ENCODE measurements around the gene AMPH.
A peak's percentile ranks its signal among the peaks of the same experiment; 100 is the strongest.
"Not testable (repeated sequence)": the region's sequence is repeated elsewhere in the genome, so short reads cannot be mapped to it uniquely, and the experiment has no call there.

The AMPH gene

DNA sequence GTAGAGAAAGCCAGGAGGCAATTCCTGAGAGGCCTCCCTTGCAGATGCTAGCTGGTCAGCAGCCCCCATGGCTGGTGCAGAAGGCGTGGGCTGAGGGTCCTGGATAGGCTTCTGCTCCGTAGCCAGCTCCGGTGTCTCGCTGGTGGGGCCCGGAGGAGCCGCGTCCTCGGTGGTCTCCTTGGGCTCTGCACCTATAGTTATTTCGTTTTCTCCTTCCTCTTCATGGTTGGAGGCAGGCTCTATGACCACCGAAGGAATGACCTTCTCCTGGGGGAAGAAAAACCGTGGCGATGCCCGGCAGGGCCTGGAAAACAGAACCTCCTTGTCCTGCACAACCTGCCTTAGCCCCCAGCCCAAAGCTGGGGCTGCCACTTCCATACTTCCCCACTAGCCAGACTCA is 239.4 kb downstream of the AMPH start:
- DNase-seq = no peak

DNA sequence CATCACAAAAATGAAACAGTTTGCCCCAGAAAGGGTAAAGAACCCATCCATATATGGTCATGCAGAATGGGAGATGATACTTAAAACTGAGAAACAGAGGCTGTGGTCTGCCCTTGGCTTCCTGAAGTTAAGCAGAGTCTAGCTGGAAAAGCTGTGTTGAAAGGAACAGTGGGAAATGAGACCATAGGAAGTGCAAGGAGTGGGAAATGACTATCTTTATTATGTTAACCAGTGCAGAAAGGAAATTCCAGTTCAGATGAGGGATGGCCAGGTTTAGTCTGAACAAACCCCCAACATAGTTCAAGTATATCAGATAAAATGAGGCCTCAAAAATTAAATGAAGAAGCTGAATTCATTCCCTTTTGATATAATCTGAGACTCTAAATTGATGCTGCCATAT is 245.5 kb downstream of the AMPH start:
- no peak for DNase-seq

DNA sequence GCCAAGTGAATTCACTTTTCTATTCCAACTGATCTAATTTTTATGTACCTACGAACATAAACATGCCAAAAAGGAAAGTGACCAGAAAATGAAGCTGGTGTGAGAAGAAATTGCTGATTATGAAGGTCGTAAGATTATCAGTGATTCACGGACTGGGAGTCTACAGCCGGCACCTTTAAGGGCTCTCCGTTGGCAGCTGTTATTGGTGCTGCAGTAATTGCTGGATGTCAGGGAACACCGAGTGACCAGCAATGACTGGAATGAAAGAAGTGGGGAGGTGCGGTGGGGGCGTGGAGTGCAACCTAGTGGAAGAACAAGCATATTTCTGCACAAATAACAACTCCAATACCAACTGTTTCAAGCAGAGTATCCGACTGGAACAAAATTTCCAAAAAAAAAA is 247.9 kb downstream of the AMPH start:
- DNase-seq = no peak

DNA sequence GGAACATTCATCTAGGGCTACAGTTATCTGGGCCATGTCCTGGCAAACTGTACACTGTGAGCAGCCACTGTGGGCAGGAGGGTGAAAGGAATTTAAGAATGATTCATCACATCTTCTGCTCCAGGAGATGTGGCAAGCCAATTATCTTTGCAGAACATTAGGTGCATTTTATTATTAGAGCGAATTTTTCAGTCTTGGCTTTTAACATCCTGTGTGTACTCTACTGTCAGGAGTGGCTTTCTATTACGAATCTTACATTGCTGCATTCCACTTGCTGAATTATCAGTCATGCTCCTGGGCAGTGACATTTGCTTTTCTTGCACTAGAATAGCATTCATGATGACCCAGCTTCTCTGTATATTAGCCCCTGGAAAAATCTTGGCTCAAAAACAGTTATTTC is 248.5 kb downstream of the AMPH start:
- no peak for DNase-seq

DNA sequence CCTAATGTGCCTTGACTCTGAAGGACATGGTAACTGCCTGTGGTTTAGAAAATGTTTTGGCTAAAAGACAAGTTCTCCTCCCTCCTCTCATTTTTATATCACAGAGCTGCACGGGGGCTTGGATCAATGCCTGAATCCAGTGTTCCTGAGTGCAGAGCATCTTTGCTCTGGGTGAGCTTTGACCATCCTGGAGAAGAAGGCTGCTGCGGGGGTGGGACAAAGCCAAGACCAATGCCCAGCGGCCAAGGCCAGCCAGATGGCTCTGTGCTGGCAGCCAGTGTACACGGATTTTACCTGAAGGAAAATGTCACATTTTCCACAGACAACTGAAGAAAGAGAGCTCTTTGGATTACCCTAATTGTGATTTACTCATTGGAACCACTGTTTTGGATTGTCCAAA is 255.7 kb downstream of the AMPH start:
- no peak for DNase-seq

- DNase-seq = peak; percentile 17 to 54 (median 41)
Measured at GRCh38 chr7:38374507-38374906, 256.7 kb downstream of the AMPH start.

DNA sequence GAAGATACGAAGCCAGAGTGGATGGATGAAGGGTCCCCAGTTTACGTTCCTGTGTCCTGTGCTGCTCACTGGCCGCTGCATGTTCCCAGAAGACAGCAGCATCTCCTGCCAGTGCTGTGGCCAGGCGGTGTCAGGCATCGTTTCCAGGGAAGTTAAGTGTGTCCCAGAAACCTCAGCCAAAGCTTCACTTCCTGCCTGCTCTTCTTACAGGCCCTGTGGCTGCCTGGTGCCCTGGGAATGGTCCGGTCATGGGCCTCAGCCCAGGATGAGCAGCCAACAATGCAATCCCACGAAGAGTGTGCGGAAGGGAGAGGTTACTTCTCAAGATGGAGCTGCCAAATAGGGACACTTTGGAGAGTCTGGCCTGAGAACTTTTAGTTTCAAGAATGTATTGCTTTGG is 258.0 kb downstream of the AMPH start:
- DNase-seq = no peak

DNA sequence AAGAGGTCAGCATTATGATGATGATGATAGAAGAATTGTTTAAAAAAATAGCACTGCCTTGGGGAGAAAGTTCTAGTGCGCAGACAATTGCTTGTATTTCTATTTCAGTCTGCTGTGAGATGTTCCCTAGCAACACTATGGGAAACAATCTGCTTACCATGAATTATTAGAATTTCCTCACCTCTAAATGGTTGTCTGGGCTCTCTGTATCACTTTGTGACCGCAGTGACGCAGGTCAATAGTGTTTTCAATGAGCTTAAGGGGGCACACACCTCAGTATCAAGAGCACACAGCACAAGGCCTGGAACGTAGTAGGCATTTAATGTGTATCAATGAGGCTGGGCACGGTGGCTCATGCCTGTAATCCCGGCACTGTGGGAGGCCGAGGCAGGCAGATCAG is 258.9 kb downstream of the AMPH start:
- no peak for DNase-seq

- peak; percentile 68 to 84 (median 70) for DNase-seq
Measured at GRCh38 chr7:38369816-38370493, 261.2 kb downstream of the AMPH start.

DNA sequence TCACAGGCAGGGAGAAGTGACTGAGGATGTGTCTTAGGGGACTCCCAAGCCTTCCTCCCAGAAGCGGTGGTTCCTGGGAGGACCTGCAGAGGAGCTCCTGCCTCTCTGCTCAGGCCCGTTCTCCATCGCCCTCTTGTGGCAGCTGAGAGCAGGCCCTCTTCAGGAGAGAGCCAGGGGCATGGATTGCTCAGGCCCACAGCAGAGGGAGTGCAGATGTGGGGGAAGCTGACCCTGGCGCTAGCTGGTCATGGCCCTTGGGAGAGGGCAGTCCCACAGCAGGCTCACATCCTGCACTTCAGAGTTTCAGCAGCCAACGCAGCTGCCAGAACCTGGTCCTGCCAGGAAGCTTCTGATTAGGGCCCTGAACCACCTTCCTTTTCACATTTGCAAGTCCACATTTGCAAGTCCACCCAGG is 263.0 kb downstream of the AMPH start:
- DNase-seq = peak; percentile 31 to 74 (median 50)

GRCh38 chr7:38367301-38367890 is 263.8 kb downstream of the AMPH start:
- DNase-seq = no peak

DNA sequence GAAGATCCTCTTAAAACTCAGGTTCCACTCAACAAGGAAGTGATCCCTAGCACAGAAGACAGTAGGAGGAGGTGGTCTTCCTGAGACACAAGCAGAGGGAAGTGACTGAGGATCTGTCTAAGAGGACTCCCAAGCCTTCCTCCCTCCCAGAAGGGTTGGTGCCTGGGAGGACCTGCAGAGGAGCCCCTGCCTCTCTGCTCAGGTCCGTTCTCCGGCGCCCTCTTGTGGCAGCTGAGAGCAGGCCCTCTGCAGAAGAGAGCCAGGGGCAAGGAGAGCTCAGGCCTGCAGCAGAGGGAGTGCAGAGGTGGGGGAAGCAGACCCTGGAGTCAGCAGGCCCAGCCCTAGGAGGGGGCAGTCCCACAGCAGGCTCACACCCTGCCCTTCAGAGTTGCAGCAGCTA is 267.8 kb downstream of the AMPH start:
- not testable (repeated sequence) for DNase-seq

GRCh38 chr7:38362611-38363237 is 268.4 kb downstream of the AMPH start:
- not testable (repeated sequence) for DNase-seq

DNA sequence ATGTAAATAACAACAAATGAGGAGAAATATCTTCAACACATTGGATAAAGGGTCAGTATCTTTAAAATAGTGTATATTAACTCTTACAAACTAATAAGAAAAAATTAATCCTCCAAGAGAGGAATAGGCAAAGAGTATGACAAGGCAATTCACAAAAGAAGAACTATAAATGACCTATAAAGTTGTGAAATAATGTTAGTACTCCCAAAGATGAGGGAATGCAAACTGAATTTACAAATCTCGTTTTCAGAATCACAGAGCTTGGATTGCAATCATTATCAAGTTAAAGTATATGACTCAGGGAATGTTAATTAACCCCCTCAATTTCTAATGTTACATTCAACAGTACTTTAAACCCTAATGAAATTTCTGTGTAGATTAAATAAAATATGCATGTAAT is 270.4 kb downstream of the AMPH start:
- DNase-seq = no peak

- DNase-seq = peak in 1 of 3 experiments; percentile 15
Measured at GRCh38 chr7:38359071-38359601, 272.0 kb downstream of the AMPH start.

DNA sequence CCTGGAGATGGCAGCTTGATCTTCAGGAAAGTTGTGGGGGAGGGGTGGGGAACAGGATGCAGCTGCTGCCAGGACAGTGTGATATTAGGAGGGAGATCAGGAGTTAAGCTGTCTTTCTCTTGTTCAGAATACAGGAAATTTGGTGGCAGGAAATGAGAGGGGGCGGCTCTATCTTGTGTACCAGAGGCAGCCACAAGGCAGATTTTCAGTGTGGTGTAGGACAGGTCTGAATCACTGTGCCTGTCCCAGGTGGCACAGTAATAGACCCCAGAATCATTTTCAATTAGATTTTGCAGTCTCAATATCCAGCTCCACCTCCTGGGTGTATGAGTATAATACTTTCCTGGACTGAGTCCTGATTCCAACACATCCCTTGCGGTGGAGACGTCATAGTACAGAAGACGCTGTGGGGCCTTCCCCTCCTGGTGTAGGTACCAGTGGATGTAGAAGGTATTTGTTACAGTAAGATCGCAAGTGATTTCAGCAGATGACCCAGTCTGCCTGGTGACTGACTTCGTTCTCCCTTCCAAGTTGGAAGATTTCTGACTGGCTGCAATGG is 272.8 kb downstream of the AMPH start:
- not testable (repeated sequence) for DNase-seq

DNA sequence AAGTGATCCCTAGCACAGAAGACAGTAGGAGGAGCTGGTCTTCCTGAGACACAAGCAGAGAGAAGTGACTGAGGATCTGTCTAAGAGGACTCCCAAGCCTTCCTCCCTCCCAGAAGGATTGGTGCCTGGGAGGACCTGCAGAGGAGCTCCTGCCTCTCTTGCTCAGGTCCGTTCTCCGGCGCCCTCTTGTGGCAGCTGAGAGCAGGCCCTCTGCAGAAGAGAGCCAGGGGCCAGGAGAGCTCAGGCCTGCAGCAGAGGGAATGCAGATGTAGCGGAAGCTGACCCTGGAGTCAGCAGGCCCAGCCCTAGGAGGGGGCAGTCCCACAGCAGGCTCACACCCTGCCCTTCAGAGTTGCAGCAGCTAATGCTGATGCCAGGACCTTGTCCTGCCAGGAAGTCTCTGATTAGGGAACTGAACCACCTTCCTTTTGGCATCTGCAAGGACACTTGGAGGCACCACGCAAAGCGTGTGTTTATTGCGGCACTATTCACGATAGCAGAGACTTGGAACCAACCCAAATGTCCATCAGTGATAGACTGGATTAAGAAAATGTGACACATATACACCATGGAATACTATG is 276.8 kb downstream of the AMPH start:
- DNase-seq = not testable (repeated sequence)

DNA sequence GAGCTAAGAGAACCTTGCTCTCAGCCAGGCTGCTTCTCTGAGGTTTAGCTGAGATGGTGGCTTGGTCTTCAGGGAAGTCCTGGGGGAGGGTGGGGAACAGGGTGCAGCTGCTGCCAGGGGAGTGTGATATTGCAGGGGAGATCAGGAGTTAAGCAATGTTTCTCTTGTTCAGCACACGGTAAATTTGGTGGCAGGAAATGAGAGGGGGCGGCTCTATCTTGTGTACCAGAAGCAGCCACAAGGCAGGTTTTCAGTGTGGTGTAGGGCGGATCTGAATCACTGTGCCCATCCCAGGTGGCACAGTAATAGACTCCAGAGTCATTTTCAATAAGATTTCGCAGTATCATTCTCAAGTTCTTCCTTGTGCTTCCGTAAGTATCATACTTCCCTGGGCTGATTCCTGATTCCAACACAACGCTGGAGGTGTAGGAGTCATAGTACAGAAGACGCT is 277.7 kb downstream of the AMPH start:
- DNase-seq = not testable (repeated sequence)

DNA sequence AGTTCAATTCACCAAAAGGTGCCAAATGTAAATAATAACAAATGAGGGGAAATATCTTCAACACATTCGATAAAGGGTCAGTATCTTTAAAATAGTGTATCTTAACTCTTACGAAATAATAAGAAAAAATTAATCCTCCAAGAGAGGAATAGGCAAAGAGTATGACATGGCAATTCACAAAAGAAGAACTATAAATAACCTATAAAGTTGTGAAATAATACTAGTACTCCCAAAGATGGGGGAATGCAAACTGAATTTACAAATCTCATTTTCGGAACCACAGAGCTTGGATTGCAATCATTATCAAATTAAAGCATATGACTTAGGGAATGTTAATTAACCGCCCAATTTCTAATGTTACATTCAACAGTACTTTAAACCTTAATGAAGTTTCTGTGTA is 279.6 kb downstream of the AMPH start:
- no peak for DNase-seq

DNA sequence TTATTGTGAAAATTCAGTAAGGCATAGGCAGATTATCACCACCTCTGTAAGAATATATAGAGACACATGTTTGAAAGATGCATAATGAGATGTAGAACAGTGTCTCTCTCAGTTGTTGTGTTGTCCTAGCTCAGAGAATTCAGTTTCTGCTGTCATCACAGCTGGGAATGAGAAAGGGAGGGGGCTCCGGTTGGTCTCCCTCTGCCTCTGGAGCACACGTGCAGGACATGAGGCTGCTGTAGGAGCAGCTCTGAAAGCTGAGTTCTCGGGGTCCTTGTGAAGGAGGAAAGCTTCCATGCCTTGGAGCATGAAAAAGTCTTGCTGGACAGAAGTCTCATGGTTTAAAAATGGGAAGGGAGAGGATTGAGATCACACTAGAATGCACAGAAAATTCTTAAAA is 280.4 kb downstream of the AMPH start:
- DNase-seq = not testable (repeated sequence)

DNA sequence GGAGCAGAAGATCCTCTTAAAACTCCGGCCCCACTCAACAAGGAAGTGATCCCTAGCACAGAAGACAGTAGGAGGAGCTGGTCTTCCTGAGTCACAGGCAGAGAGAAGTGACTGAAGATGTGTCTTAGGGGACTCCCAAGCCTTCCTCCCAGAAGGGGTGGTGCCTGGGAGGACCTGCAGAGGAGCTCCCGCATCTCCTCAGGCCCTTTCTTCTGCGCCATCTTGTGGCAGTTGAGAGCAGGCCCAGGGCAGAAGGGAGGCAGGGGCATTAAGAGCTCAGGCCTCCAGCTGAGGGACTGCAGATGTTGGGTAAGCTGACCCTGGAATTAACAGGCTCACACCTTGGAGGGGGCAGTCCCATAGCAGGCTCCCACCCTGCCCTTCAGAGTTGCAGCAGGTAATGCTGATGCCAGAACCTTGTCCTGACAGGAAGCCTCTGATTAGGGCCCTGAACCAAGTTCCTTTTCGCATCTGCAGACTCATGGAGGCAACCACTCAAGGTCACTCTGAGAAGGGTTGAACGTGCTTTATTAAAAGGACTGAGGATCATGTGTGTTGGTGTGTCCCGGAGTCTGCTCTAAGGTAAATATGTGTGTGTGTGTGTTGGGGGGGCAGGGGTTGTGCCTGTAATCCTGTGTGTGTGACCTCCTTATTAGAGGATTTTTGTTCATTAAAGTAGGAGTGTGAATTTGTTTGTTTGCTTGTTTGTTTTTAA is 281.1 kb downstream of the AMPH start:
- DNase-seq = not testable (repeated sequence)

- DNase-seq = not testable (repeated sequence)
Measured at GRCh38 chr7:38349126-38349795, 281.9 kb downstream of the AMPH start.

All from NCI-H1417 (cell line).